GM23338 (cell line): ENCODE measurements around the gene CACNG7.

ENCODE experiments used
- CREB1 ChIP-seq: fragments of 250-450 bp; sonication (Bioruptor Pico); IDR thresholded peaks from 2 replicates; pipeline ENCODE4 v1.5.0; 2020; ENCODE audit warnings: low read depth, mild to moderate bottlenecking, moderate library complexity
- CTCF ChIP-seq, 2 experiments: fragments of 200-600 bp in 1 of 2; sonication (generic) in 1 of 2; conservative IDR thresholded peaks; 2 replicates each; pipeline versions ENCODE4 v1.5.1 to v1.6.1; 2016 to 2017; ENCODE audit warnings: antibody characterized with exemption in 2 of 2, low read depth in 2 of 2, mild to moderate bottlenecking in 2 of 2, moderate library complexity in 1 of 2
- ETS1 ChIP-seq: IDR thresholded peaks from 2 replicates; pipeline ENCODE4 v1.6.1; 2016; ENCODE audit warnings: antibody characterized with exemption
- EZH2 ChIP-seq: fragments of 200-600 bp; sonication (generic); IDR thresholded peaks from one replicate; pipeline ENCODE4 v1.8.0; 2017; ENCODE audit warnings: antibody characterized with exemption, mild to moderate bottlenecking, low read depth; ENCODE audit not compliant: unreplicated experiment
- EZH2phosphoT487 ChIP-seq: fragments of 200-600 bp; sonication (generic); IDR thresholded peaks from one replicate; pipeline ENCODE4 v1.8.1; 2018; ENCODE audit warnings: antibody characterized with exemption; ENCODE audit not compliant: unreplicated experiment
- NANOG ChIP-seq: IDR thresholded peaks from 2 replicates; pipeline ENCODE4 v1.6.1; 2016; ENCODE audit warnings: antibody characterized with exemption, borderline replicate concordance
- POLR2AphosphoS5 ChIP-seq: IDR thresholded peaks from 2 replicates; pipeline ENCODE4 v1.6.1; 2016; ENCODE audit warnings: antibody characterized with exemption, low read depth
- REST ChIP-seq: IDR thresholded peaks from one replicate; pipeline ENCODE4 v1.6.1; 2018; ENCODE audit warnings: antibody characterized with exemption; ENCODE audit not compliant: unreplicated experiment
- ZNF114 ChIP-seq: fragments of 250-450 bp; sonication (Bioruptor Pico); IDR thresholded peaks from 2 replicates; pipeline ENCODE4 v1.5.0; 2020; ENCODE audit warnings: mild to moderate bottlenecking, moderate library complexity
- ZNF331 ChIP-seq: fragments of 250-450 bp; sonication (Bioruptor Pico); IDR thresholded peaks from 2 replicates; pipeline ENCODE4 v1.5.0; 2020; ENCODE audit warnings: low read depth, mild to moderate bottlenecking, moderate library complexity

GRCh38 chr19:53991224-53992113, 82.4 kb downstream of the CACNG7 start, which contains the start of gene CACNG6:
- TF ChIP-seq CTCF (conservative IDR thresholded peaks at IDR 0.05; ENCODE audit: low read depth in 2 of 2) (no peak), EZH2phosphoT487 (no peak), REST (no peak), POLR2AphosphoS5 (peak; percentile 34; the same call in 1 of the 2 replicates), CREB1 (CRISPR knock-in tag) (no peak), EZH2 (no peak), NANOG (no peak), ETS1 (no peak), ZNF114 (CRISPR knock-in tag) (no peak), ZNF331 (no peak)
